GM21367 (cell line): ENCODE data around the gene BRICD5.
A peak's percentile ranks its signal among the peaks of the same experiment; 100 is the strongest.
"Not testable (repeated sequence)": the region's sequence is repeated elsewhere in the genome, so short reads cannot be mapped to it uniquely, and the experiment has no call there.

Experiments used
- ATAC-seq: cut with Tn5 transposase; IDR thresholded peaks from one replicate; pipeline ENCODE4 v1.9.1; 2021; ENCODE audit not compliant: unreplicated experiment

BRICD5 gene

DNA sequence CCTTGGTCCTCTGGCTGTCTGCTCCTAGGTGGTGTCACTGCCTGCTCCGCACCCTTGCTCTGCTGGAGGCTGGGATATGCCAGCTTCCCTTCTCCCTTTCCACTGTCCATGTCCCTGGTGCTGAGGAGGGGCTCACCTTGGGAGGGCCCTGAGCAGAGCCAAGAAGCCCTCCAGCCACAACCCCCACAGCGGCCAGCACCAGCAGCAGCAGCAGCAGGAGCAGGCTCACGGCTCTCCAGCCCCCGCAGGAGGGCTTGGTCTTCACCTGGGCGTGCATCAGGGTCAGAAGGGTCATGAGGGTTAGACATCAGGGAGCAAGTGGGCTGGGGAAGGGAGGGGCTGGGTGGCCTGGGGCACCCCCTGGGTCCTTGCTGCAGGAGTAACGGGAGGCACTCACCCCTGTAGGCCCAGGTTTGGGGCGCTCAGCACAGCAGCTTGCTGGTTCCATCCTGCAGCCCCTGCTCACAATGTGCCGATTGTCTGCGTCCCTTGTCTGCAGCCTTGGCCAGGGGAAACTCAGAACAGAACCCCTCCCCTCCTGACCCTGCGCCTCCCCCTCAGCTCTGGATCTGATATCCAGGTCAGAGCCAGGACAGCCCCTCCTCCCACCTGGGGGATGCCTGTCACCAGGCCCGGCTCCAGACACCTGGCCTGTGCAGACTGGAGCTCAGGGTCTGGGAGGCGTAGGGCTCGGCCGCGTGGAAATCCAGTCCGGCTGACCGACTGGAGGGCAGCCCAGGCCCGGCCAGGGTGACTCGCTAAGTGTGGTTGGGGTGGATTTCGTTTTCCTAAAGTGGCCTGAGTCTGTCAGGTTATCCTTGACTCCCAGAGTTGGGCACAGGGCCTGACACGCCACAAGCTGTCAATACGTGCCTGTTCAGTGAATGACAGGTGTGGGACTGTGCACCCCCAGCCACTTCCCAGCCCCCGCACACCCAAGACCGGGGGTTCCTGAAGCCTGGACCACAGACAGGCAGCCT lies at the start of gene BRICD5:
Gene BRICD5 (minus strand): TSS at position 478 of the 980 bp plus-strand sequence. CDS start 30 bp downstream, at position 448.
- ATAC-seq = no peak

DNA sequence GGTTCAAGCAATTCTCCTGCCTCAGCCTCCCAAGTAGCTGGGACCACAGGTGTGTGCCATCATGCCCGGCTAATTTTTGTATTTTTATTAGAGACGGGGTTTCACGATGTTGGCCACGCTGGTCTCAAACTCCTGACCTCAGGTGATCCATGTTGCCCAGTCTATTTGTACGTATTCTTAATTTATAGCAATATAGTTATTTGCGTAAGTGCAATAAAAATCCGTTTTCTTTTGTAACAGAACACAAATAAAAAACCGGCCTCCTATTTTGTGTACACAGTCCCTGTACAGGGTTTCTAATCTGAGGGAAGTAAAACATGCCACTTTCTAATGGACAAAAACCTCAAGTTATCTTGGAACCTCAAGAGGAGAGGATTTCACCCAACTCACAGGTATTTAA lies 49.6 kb upstream of the BRICD5 start:
- ATAC-seq = no peak

DNA sequence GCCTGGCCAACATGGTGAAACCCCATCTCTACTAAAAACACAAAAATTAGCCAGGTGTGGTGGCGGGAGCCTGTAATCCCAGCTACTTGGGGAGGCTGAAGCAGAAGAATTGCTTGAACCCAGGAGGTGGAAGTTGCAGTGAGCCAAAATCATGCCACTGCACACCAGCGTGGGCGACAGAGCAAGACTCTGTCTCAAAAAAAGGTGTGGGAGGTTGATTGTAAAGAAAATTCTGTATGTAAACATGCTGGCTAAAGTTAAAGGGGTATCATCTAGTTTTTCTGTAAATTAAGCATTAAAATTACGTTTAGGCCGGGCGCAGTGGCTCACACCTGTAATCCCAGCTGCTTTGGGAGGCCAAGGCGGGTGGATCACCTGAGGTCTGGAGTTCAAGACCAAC lies 47.9 kb upstream of the BRICD5 start:
- ATAC-seq = not testable (repeated sequence)

DNA sequence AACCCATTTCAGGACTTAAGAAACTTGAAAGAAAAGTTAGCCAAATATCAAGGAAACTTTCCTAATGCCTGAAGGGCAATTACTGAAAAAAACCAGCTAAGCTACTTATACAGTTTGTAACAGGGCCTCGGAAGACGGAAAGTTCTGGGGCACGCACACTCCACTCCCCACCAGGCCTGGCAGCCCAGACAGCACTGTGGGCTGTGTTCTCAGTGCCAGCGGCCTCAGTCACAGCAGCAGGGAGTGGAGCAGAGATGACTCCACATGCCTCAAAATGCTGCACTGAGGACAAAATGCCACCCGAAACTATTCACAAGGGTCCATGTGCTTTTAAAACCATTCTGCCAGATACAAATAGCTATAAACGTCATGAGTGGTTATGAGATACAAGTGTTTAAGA lies 47.1 kb upstream of the BRICD5 start:
- ATAC-seq = no peak

DNA sequence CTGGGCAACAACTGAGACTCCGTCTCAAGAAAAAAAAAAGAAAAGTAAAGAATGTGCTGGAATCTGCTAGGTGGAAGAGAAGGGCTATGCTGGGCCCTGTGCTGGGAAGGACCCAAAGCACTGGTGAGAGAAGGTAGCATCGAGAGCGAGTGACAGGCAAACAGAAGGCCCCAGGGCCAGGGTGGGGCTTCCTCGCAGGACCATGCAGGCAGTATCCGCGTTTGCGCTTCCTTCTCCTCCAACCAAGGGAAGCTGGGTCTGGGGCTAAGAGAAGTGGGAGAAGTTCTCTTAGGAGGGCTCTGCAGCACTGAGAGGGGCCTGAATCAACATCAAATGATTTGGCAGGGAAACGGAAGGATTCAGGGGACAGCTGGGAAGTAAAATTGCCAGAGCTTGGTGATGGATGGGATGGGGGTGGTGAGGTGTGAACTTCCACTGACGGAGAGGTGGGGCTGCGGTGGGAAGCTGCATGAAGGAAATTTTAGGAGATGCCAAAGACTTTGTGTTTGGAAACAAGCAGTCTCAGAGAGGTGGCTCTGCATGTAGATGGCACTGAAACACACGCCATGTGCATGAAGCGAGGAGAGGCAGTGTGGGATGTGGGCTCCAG lies 46.0 kb upstream of the BRICD5 start:
- ATAC-seq = no peak

DNA sequence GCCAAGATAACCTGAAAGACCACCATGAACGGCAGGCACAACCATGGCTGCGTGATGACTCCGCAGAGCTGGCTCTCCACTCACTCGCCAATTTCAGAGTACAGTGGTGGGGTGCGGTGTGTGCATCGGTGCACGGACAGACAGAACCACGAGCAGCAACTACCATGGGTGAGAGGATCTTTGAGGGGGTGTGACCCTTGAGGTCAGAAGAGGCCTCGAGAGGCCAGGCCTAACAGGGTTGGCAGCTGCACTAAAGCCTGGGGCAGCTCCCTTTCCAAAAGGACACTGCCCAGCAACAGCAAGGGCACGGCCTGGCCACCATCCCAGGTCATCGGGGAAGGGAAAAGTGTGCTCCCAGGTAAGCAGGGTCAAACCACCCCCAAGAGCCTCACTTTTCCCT lies 42.6 kb upstream of the BRICD5 start:
- ATAC-seq = no peak

DNA sequence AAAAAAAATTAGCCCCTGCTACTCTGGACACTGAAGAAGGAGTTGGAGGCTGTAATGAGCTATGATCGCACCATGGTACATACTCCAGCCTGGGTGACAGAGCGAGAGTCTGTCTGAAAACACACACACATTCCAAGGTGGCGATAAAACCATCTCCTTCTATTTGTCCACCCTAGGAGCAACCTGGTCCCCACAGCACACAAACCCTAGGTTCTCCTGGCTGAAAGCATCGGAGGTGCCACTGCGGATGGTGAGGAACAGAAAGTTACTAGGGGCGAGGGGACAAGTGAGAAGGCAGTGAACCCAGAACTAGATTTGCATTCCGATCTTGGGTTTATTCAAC lies 42.1 kb upstream of the BRICD5 start:
- ATAC-seq = no peak

DNA sequence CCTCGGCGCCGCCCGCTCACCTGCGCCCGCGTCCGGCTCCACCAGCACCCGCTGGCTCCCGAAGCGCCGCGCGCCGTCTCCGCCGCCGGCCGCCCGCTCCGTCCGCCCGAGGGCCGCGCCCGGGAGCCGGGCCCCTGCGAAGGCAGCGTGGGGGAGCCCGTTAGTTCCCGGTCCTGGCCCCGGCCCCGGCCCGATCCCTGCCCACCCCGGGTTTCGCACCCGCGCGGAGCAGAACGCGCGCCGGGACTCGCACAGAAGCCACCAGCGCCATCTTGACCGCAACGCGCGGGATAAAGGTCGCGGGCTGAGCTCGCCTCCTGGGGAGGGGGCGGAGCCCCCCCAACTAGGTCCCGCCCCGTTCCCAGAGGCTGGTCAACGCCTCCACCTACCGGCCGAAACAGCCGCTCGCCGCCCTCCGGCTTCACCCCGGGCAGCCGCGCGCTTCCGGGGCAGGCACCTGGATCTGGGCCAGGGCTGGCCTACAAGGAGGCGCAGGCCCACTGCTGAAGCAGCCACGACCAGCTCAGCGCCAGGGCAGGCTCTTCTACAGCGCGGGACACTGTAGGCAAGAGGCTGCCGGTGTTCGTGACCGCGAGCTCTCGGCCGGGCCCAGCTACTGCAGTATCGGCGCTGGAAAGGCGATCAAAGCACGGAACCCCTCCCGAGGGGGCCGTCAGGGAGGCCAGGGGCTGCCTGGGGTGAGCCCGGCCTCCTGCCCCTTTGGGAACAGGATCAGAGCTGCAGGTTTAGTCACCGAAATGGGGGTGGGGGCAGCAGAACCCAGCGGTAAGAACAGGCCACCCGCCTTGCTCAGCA lies 40.8 kb upstream of the BRICD5 start, which contains the start of gene ECI1:
Gene ECI1 (minus strand): TSS at position 292 of the 816 bp plus-strand sequence. CDS start 21 bp downstream, at position 271.
- ATAC-seq = peak; percentile 80

DNA sequence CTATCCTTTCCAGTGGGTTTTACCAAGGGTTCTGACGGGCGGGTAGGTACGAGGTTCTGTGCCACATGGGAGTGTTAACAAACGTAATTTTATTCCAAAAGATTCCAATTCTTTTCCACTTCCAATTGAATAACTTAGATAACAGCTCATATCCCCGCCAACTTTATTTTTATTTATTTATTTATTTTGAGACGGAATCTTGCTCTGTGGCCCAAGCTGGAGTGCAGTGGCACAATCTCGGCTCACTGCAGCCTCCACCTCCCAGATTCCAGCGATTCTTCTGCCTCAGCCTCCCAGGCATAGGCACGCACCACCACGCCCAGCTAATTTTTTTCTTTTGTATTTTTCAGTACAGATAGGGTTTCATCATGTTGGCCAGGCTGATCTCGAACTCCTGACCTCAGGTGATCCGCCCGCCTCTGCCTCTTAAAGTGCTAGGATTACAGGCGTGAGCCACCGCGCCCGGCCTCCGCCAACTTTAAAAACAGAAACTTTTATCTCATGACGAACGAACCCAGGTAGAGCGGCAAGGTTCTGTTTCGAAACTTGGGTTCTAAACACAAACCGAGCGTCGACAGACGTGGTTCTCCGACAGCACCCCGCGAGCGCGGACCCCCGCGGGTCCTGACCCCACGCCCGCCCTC lies 40.1 kb upstream of the BRICD5 start:
- no peak for ATAC-seq

DNA sequence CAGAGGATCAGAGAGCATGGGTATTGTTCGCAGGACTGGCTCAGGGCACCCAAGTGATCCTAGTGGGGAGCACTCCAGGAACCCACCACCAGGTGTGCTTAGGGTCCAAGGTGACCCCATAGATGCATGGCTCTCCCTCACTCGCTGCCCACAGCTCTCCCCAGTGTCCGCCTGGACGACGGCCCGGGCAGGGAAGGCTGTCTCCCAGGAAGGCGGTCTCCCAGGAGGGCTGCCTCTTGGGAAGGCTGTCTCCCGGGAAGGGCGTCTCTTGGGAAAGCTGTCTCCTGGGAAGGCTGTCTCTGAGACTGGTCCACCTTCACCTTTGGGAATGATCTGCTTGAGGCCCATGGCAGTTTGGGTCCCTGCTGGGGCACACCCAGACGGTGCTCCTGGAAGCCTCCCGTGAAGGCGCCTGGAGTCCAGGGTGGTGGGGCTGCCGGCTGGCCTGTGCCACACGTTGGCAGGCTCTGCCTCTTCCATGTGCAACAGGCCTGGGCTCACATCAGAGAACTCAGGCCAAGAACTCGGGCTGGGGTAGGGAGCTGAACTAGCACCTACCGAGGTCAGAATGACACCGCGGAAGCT lies 35.7 kb upstream of the BRICD5 start:
- ATAC-seq = no peak

DNA sequence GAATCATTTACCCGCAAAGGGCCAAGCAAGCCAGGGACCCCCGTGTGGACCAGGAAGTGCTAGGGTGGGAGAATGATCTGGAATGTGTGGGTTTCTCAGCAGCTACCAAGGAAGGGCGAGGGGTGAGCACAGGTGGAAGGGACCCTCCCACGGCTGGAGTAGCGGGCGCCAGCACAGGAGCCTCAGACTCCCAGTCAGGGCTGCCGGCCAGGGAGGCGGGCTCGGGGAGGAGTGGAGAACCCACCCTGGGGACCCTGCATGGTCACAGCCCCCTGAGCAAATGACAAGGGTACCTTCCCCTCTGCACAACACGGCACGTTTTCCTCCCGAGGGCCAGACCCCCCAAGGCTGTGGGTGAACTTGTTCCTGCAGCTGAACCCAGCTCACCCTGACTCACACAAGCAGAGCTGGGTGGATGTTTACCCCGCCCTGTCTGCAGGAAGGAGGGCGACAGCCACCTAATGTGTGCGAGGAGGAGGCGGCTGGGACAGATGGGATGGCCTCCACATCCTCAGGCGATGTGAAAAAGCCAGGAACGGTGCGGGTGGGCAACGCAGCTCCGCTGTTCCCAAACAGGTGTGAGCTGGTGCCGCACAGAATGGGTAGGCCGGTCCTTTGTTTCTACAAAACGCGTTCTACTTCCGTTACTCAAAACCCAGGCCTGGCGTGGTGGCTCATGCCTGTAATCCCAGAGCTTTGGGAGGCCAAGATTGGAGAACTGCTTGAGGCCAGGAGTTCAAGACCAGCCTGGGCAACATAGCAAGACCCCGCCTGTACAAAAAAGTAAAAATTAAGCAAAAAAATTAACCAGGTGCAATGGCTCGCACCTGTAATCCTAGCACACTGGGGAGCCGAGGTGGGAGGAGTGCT lies 34.5 kb upstream of the BRICD5 start:
- ATAC-seq = no peak

DNA sequence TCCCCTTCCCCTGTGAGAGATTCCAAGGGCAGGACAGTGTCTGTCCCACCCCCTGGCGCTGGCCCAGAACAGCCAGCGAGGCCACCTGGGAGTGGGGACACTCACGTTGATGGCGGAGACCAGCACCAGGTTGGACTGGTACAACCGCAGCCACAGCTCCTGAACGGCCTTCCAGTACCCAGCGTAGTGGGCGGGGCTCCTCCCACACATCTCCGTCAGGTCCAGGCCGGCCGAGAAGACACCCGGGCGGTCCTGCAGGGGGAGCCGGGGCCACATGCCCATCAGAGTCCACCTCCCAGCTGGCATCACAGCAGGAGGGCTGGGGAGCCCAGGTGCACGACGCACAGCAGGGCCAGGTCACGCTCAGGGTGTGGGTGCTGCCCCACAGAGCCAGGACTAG lies 33.6 kb upstream of the BRICD5 start:
- ATAC-seq = no peak

DNA sequence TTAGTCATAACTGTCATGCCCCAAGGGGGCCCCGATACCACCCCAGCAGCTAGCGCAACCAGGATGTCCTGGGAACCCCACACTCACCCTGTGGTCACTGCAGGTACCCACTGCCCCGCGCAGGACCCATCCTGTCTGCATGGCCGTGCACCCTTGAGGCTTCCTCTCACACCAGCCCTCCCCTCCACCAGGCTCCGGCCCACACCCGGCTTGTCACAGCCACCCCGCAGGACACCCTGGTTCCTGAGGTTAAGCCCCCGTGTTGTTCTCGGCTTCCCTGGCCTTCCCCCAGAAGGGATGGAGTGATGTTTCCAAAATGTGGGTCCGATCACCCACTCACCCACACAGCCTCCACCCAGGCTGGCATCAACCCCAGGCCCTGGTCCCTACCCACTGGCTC lies 33.1 kb upstream of the BRICD5 start:
- no peak for ATAC-seq

DNA sequence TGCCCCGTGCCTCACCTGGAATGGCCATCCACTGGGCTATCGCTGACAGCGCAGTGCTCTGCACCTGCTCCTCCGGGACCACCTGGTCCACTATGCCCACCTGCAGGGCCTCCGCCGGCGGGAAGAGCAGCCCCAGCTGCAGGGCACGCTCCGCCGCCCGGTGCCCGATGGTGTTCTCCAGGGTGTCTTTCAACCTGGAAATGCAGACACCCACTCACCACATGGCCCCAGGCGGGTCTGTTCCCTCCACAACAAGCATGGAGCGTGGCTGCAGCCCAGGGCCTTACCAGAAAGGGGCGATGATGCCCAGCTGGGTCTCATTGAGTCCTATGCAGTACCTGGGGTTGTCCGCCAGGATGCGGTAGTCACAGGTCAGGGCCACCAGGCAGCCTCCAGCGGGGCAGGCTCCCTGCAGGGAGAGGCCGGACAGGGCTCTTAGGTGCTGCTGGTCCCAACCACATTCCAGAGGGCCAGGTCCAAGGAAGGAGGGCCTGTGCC lies 32.4 kb upstream of the BRICD5 start:
- ATAC-seq = no peak

DNA sequence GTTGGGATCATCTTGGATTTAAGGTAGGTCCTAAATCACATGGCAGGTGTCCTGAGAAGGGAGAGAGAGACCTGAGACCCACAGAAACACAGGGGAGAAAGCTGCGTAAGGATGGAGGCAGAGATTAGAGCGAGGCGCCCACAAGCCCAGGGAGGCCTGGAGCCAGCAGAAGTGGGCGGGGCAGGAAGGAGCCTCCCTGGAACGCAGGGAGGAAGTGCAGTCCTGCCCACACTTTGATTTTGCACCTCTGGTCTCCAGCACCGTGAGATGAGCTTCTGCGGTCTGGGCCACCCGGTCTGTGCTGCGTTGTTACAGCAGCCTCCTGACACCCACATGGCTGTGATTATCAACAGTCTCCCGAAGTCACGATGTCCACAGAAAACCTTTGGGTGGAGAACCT lies 31.9 kb upstream of the BRICD5 start:
- ATAC-seq = no peak

DNA sequence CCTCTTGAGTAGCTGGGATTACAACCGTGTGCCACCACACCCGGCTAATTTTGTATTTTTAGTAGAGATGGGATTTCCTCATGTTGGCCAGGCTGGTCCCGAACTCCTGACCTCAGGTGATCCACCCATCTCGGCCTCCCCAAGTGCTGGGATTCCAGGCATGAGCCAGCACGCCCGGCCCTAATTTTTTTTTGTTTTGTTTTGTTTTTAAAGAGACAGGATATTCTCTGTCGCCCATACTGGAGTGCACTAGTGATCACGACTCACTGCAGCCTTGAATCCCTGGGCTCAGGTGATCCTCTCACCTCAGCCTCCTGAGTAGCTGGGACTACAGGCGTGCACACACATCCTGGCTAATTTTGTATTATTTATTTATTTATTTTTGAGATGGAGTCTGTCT lies 29.7 kb upstream of the BRICD5 start:
- not testable (repeated sequence) for ATAC-seq

DNA sequence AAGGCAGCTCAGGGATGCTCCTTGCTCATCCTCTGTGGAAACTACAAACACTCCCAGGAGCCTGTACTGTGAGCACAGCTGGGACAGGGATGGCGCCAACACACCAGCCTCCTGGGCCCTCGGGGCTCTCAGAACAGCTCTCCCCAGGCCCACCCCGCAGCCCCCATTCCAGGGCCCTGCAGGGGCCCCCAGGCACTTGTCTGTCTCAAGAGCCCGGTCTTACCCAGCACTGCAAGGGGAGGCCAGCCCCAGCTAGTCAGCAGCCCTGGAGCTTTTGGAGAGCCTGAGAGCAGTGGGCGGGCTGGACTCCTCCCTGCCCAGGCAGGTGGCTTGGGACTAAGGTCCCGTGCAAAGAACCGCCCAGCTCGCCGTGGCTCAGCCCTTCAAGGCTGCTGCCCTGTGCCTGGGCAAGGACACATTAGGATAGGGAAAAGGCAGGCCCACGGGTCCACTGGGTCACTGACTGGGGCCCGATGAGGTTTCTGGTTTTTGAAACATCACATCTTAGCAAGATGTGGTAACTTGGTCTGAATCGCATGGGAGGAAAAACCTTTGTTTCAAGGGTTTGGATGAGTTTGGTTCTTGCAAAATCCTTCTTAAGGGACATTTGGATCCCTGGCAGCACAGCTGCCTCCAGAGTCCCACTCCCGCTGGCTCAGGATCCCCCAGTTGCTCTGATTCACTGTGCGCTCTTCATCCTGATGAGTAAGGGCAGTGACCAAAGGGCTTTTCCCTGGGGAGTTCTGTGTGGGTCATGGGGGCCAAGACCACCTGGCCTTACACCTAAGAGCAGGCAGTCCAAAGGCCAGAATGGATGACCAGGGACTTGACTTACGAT lies 28.4 kb upstream of the BRICD5 start:
- ATAC-seq = no peak

DNA sequence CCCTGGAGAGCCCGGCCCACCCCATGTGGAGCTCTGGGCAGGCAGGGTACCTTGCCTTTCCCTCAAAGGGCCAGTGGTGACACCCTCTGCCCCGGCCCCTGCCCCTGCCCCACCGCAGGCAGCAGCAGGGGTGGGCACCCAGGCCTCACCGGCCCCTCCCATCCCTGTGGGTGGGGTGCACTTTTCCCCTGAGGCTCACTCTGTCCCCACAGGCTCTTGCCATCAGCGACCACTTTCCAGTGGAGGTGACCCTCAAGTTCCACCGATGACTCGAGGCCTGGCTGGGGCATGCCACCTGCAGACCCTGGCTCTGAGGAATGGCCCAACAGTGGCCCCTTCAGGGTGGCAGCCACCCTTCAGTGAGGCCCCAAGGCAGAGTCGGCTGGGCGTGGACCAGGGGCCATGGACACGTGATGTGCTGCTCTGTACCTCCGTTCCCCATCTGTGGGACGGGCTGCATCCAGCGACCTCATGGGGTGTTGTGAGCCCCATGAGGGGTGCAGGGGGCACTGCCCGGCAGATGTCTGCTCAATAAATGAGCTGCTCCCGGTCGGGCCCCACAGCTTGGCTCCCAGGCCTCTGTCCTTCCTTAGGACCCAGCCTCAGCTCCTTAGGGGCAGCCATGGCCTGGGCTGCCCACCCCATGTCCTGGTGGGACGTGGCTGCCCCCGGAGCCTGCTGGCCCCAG lies 27.6 kb upstream of the BRICD5 start:
- no peak for ATAC-seq
